ENCODE measurements around the gene CACNA1G. TPM values are rescaled to one million over a fixed set of nuclear protein-coding genes. Genes with fewer than 3 reads are reported as not detected.
A peak's percentile ranks its signal among the peaks of the same experiment; 100 is the strongest.

CACNA1G gene
- total and polyA plus RNA-seq, 4 donors: 0.29 to 2.8 TPM; not detected in 2

DNA sequence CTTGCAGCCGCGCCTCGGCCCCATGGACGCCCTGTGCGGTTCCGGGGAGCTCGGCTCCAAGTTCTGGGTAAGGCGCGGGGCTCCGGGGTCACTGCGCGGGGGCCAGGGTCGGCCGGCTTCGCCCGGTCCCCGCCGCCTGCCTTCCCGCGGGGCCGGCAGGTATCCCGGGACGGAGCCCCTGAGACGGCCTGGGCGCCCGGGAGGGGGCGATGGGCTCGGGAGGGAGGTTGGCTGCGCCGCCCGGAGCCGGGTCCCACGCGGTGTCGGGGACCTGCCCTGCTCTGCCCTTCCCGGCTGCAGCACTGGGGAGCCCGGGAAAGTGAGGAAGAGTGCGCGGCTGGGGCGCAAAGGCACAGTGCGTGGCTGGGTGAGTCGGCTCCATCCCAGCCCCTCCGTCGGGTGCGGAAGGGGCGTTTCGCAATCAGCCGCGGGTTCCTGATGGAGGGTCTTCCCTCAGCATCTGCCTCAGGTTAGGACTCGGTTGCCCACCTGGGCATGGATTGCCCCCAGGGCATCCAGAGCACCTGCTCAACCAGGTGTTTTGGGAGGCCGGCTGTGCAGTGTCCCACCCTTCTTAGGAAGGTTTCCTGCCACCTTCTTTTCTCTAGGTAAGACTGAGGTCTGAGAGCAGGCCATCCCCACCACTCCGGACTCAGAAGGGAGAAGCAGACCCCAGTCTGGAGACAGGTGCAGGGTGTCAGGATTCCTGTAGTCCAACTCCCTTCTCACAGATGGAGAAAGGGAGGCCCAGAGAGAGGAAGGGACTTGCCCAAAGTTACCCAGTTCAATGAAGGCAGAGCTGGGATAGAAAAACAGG is 74.6 kb downstream of the CACNA1G start:
- H3K4me1 ChIP-seq (ENCODE audit: control insufficient read depth in 1 of 2, insufficient read depth in 2 of 2, low read length in 2 of 2): peaks cover 0 to 5% of the 10 kb centered on the region in 2 donors
- intact Hi-C loops (cut with DNase I): loop anchor here in 1 of 2 donors (5.0 kb wide), 3 partner anchors 32 to 62 kb away; no protein-coding TSS in a partner anchor

GRCh38 chr17:50635732-50635981 is 75.1 kb downstream of the CACNA1G start:
- H3K27ac ChIP-seq (ENCODE audit: low read depth in 1 of 2, low read length in 2 of 2): no peak overlapping the region
- no peaks in the 10 kb centered on the region for H3K9me3 ChIP-seq (ENCODE audit: control insufficient read depth, low read length)
- DNase-seq (peak in 1 of 2 donors; percentile 39), ATAC-seq (ENCODE audit: low FRiP score) (no peak)
- peak overlapping the region in 1 of 2 donors; percentile 67 for H3K4me3 ChIP-seq (ENCODE audit: low read length in 2 of 2)
- no peaks in the 10 kb centered on the region for H3K36me3 ChIP-seq (ENCODE audit: control insufficient read depth in 1 of 2, insufficient read depth in 2 of 2, low read length in 1 of 2)
- peaks cover 0 to 5% of the 10 kb centered on the region in 2 donors for H3K4me1 ChIP-seq (ENCODE audit: control insufficient read depth in 1 of 2, insufficient read depth in 2 of 2, low read length in 2 of 2)
- H3K27me3 ChIP-seq (ENCODE audit: control insufficient read depth in 1 of 2, insufficient read depth in 2 of 2, low read length in 1 of 2): no peaks in the 10 kb centered on the region
- intact Hi-C loops (cut with DNase I): no loop called here
- 53 to 64% methylated on average over 3 of the region's 3 CpGs for WGBS, 2 donors

More for the DNA sequence above, 74.6 kb downstream of the CACNA1G start:
- DNase-seq (peak in 1 of 2 donors; percentile 78), ATAC-seq (ENCODE audit: low FRiP score) (no peak)
- no peak overlapping the region for H3K27ac ChIP-seq (ENCODE audit: low read depth in 1 of 2, low read length in 2 of 2)
- H3K36me3 ChIP-seq (ENCODE audit: control insufficient read depth in 1 of 2, insufficient read depth in 2 of 2, low read length in 1 of 2): no peaks in the 10 kb centered on the region
- H3K4me3 ChIP-seq (ENCODE audit: low read length in 2 of 2): peak overlapping the region; percentile 42 to 67
- 3 to 4% methylated on average over 49 to 52 of the region's 52 CpGs for WGBS, 2 donors
- H3K27me3 ChIP-seq (ENCODE audit: control insufficient read depth in 1 of 2, insufficient read depth in 2 of 2, low read length in 1 of 2): no peaks in the 10 kb centered on the region
- no peaks in the 10 kb centered on the region for H3K9me3 ChIP-seq (ENCODE audit: control insufficient read depth, low read length)

DNA sequence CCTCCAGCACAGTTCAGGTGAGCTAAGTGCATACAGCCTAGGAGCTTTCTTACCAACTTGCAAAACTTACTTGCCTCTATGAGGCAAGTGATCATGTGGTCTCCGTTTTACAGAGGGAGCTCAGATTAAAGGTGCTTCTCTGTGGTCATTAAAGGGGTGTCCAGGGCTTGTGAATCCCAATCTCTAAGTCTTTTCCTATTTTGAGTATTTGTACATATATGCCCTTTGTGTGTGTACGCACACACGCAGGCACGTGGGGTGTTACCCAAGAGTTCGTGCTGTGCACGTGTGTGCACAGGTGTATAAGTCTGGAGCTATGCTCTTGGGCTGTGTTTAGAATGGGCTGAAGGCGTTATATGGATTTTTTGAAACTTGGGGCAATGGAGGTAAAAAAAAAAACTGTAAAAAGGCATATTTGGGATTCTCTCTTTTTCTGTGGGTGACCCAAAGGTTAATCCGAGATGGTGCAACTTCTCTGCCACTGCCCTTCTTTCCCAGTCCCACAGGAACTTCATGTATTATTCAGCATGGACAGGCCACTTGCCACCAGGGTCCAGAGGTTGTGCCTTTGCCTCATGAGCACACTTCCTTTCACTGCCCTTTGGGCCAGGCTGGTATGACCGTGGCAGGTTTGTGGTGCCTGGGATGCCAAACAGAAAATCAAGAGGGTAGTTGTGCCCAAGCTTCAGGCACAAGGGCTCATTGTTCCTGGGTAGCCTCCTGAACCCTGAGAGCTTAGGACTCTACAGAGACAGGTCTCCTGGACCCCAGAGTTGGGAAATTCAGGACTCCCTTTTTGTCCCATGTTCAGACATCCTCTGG is 75.7 kb downstream of the CACNA1G start:
- Histone ChIP-seq H3K4me1 (ENCODE audit: control insufficient read depth in 1 of 2, insufficient read depth in 2 of 2, low read length in 2 of 2) (peaks cover 0 to 5% of the 10 kb centered on the region in 2 donors), H3K27me3 (ENCODE audit: control insufficient read depth in 1 of 2, insufficient read depth in 2 of 2, low read length in 1 of 2) (no peaks in the 10 kb centered on the region), H3K36me3 (ENCODE audit: control insufficient read depth in 1 of 2, insufficient read depth in 2 of 2, low read length in 1 of 2) (no peaks in the 10 kb centered on the region), H3K9me3 (ENCODE audit: control insufficient read depth, low read length) (no peaks in the 10 kb centered on the region), H3K27ac (ENCODE audit: low read depth in 1 of 2, low read length in 2 of 2) (no peak overlapping the region), H3K4me3 (ENCODE audit: low read length in 2 of 2) (no peak overlapping the region)
- WGBS, 2 donors: 79 to 81% methylated on average over 9 of the region's 9 CpGs
- intact Hi-C loops (cut with DNase I): no loop called here
- peak in 1 of 2 donors; percentile 38 for DNase-seq
- ATAC-seq (ENCODE audit: low FRiP score): no peak

- intact Hi-C loops (cut with DNase I): no loop called here
- H3K27me3 ChIP-seq (ENCODE audit: control insufficient read depth in 1 of 2, insufficient read depth in 2 of 2, low read length in 1 of 2): no peaks in the 10 kb centered on the region
- H3K4me1 ChIP-seq (ENCODE audit: control insufficient read depth in 1 of 2, insufficient read depth in 2 of 2, low read length in 2 of 2): peaks cover 0 to 5% of the 10 kb centered on the region in 2 donors
- H3K36me3 ChIP-seq (ENCODE audit: control insufficient read depth in 1 of 2, insufficient read depth in 2 of 2, low read length in 1 of 2): no peaks in the 10 kb centered on the region
- DNase-seq (peak in 1 of 2 donors; percentile 68), ATAC-seq (ENCODE audit: low FRiP score) (no peak)
- H3K27ac ChIP-seq (ENCODE audit: low read depth in 1 of 2, low read length in 2 of 2): no peak overlapping the region
- no peak overlapping the region for H3K4me3 ChIP-seq (ENCODE audit: low read length in 2 of 2)
- 89 to 91% methylated on average over 7 of the region's 7 CpGs for WGBS, 2 donors
- H3K9me3 ChIP-seq (ENCODE audit: control insufficient read depth, low read length): no peaks in the 10 kb centered on the region
These were observed 76.3 kb downstream of the CACNA1G start for GRCh38 chr17:50636804-50637195.

- Histone ChIP-seq H3K27ac (ENCODE audit: low read depth in 1 of 2, low read length in 2 of 2) (peak overlapping the region; percentile 1 to 91), H3K36me3 (ENCODE audit: control insufficient read depth in 1 of 2, insufficient read depth in 2 of 2, low read length in 1 of 2) (no peaks in the 10 kb centered on the region), H3K4me3 (ENCODE audit: low read length in 2 of 2) (no peak overlapping the region), H3K4me1 (ENCODE audit: control insufficient read depth in 1 of 2, insufficient read depth in 2 of 2, low read length in 2 of 2) (peaks cover 0 to 5% of the 10 kb centered on the region in 2 donors), H3K27me3 (ENCODE audit: control insufficient read depth in 1 of 2, insufficient read depth in 2 of 2, low read length in 1 of 2) (no peaks in the 10 kb centered on the region), H3K9me3 (ENCODE audit: control insufficient read depth, low read length) (no peaks in the 10 kb centered on the region)
- WGBS, 2 donors: 79 to 81% methylated on average over 7 of the region's 7 CpGs
- intact Hi-C loops (cut with DNase I): loop anchor here in 1 of 2 donors (2.0 kb wide), 1 partner anchor 49 kb away; no protein-coding TSS in a partner anchor
- DNase-seq: peak in 1 of 2 donors; percentile 31
- ATAC-seq (ENCODE audit: low FRiP score): no peak
These were observed 77.5 kb downstream of the CACNA1G start for GRCh38 chr17:50637829-50638605.

- ATAC-seq (ENCODE audit: low FRiP score) (no peak), DNase-seq (peak in 1 of 2 donors; percentile 70)
- Histone ChIP-seq H3K9me3 (ENCODE audit: control insufficient read depth, low read length) (no peaks in the 10 kb centered on the region), H3K27me3 (ENCODE audit: control insufficient read depth in 1 of 2, insufficient read depth in 2 of 2, low read length in 1 of 2) (no peaks in the 10 kb centered on the region), H3K4me3 (ENCODE audit: low read length in 2 of 2) (no peak overlapping the region), H3K27ac (ENCODE audit: low read depth in 1 of 2, low read length in 2 of 2) (peak overlapping the region; percentile 1 to 91), H3K4me1 (ENCODE audit: control insufficient read depth in 1 of 2, insufficient read depth in 2 of 2, low read length in 2 of 2) (peaks cover 0 to 5% of the 10 kb centered on the region in 2 donors), H3K36me3 (ENCODE audit: control insufficient read depth in 1 of 2, insufficient read depth in 2 of 2, low read length in 1 of 2) (no peaks in the 10 kb centered on the region)
- intact Hi-C loops (cut with DNase I): loop anchor here in 1 of 2 donors (2.0 kb wide), 1 partner anchor 48 kb away; no protein-coding TSS in a partner anchor
- WGBS, 2 donors: 41 to 43% methylated on average over 2 of the region's 2 CpGs
These were observed 78.1 kb downstream of the CACNA1G start for GRCh38 chr17:50638606-50638965.

- Histone ChIP-seq H3K27ac (ENCODE audit: low read depth in 1 of 2, low read length in 2 of 2) (peak overlapping the region; percentile 1 to 91), H3K4me1 (ENCODE audit: control insufficient read depth in 1 of 2, insufficient read depth in 2 of 2, low read length in 2 of 2) (peaks cover 0 to 5% of the 10 kb centered on the region in 2 donors), H3K36me3 (ENCODE audit: control insufficient read depth in 1 of 2, insufficient read depth in 2 of 2, low read length in 1 of 2) (no peaks in the 10 kb centered on the region), H3K4me3 (ENCODE audit: low read length in 2 of 2) (no peak overlapping the region), H3K9me3 (ENCODE audit: control insufficient read depth, low read length) (no peaks in the 10 kb centered on the region), H3K27me3 (ENCODE audit: control insufficient read depth in 1 of 2, insufficient read depth in 2 of 2, low read length in 1 of 2) (no peaks in the 10 kb centered on the region)
- DNase-seq (peak; percentile 98), ATAC-seq (ENCODE audit: low FRiP score) (peak; percentile 85)
- WGBS, 2 donors: 2% methylated on average over 9 of the region's 9 CpGs
- intact Hi-C loops (cut with DNase I): loop anchor here in 1 of 2 donors (2.0 kb wide), 1 partner anchor 48 kb away; no protein-coding TSS in a partner anchor
These were observed 78.6 kb downstream of the CACNA1G start for GRCh38 chr17:50638966-50639713.

Data from aorta (tissue), 5 donors.